Astrocyte (in vitro differentiated cells and primary cell): ENCODE measurements around the gene LHX2.

Source experiments
- CTCF ChIP-seq: IDR thresholded peaks from 2 replicates; pipeline ENCODE4 v1.5.1; 2011; ENCODE audit warnings: low read depth, mild to moderate bottlenecking, inconsistent platforms, low read length, moderate library complexity; ENCODE audit not compliant: insufficient read depth
- EZH2 ChIP-seq: IDR thresholded peaks from 2 replicates; pipeline ENCODE4 v1.6.1; 2012; ENCODE audit warnings: mild to moderate bottlenecking, low read length, inconsistent platforms; ENCODE audit not compliant: insufficient read depth

GRCh38 chr9:124018730-124019697 is 7.4 kb downstream of the LHX2 start:
- TF ChIP-seq CTCF (no peak), EZH2 (peak; percentile 59)
